Parathyroid adenoma (tissue), 2 donors: ENCODE measurements around the gene CDR2.
"Not testable (repeated sequence)": the region's sequence is repeated elsewhere in the genome, so short reads cannot be mapped to it uniquely, and the experiment has no call there.

Source experiments
- H2AFZ ChIP-seq: fragments of 300-600 bp; sonication (generic); one replicate; pipeline ENCODE4 v1.7.0; 2017; ENCODE audit warnings: antibody characterized with exemption, mild to moderate bottlenecking
- H3K27ac ChIP-seq: fragments of 300-600 bp; sonication (generic); one replicate; pipeline ENCODE4 v1.7.0; 2017
- H3K27me3 ChIP-seq: fragments of 300-600 bp; sonication (generic); one replicate; pipeline ENCODE4 v1.7.0; 2017; ENCODE audit warnings: low read length; ENCODE audit not compliant: control insufficient read depth, insufficient read depth
- H3K36me3 ChIP-seq: fragments of 300-600 bp; sonication (generic); one replicate; pipeline ENCODE4 v1.7.0; 2017; ENCODE audit warnings: low read length; ENCODE audit not compliant: control insufficient read depth, insufficient read depth
- H3K4me1 ChIP-seq: fragments of 300-600 bp; sonication (generic); one replicate; pipeline ENCODE4 v1.7.0; 2017; ENCODE audit warnings: control low read depth
- H3K4me2 ChIP-seq: fragments of 300-600 bp; sonication (generic); one replicate; pipeline ENCODE4 v1.7.0; 2017; ENCODE audit warnings: low read length
- H3K4me3 ChIP-seq: fragments of 300-600 bp; sonication (generic); one replicate; pipeline ENCODE4 v1.7.0; 2017; ENCODE audit warnings: low read depth, low read length
- H3K79me2 ChIP-seq: fragments of 300-600 bp; sonication (generic); one replicate; pipeline ENCODE4 v1.7.0; 2017; ENCODE audit warnings: control low read depth
- H3K9ac ChIP-seq: fragments of 300-600 bp; sonication (generic); one replicate; pipeline ENCODE4 v1.7.0; 2017; ENCODE audit warnings: mild to moderate bottlenecking
- H3K9me3 ChIP-seq: fragments of 300-600 bp; sonication (generic); one replicate; pipeline ENCODE4 v1.7.0; 2017; ENCODE audit warnings: low read length; ENCODE audit not compliant: control insufficient read depth
- TF ChIP-seq, protein P1 (sequence below): fragments of 300-600 bp; sonication (generic); IDR thresholded peaks from one replicate; pipeline ENCODE4 v1.7.0; 2017; ENCODE audit warnings: antibody characterized with exemption, mild to moderate bottlenecking
- donor health status: primary hyperparathyroidism.

The CDR2 gene

DNA sequence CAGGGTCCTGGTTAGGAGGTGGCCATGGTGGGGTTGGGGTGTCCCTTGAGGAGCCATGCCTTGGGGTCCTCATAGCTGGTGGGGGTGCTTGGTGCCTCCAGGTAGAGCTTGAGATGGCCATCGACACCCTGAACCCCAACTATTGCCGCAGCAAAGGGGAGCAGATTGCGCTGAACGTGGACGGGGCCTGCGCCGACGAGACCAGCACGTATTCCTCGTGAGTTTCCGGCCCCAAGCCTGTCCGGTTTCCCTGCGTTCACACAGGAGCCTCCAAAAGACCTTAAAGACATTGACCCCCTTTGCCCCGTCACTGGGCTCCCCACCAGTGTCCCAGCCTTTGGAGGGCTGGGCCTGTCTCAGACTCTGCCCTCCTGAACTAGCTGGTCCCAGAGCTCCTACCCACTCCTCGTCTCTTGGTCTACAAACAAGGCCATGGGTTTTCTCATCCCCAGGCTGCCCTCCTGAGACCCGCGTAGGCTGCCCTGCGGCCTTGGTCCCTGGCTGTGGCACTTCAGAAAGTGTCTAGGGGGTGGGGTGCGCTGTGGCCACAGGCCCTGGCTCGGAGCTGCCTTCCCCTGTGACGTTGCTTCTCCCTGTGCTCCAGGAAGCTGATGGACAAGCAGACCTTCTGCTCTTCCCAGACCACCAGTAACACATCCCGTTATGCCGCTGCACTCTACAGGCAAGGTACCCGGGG is 65.4 kb downstream of the CDR2 start:
- Histone ChIP-seq H3K4me2 (no peak overlapping the region), H2AFZ (no peak overlapping the region), H3K27me3 (no peaks in the 10 kb centered on the region), H3K9ac (no peak overlapping the region), H3K4me3 (no peak overlapping the region), H3K79me2 (peaks cover 28% of the 10 kb centered on the region), H3K36me3 (no peaks in the 10 kb centered on the region), H3K27ac (no peak overlapping the region), H3K4me1 (no peaks in the 10 kb centered on the region), H3K9me3 (no peaks in the 10 kb centered on the region)
- TF ChIP-seq, protein P1, sequence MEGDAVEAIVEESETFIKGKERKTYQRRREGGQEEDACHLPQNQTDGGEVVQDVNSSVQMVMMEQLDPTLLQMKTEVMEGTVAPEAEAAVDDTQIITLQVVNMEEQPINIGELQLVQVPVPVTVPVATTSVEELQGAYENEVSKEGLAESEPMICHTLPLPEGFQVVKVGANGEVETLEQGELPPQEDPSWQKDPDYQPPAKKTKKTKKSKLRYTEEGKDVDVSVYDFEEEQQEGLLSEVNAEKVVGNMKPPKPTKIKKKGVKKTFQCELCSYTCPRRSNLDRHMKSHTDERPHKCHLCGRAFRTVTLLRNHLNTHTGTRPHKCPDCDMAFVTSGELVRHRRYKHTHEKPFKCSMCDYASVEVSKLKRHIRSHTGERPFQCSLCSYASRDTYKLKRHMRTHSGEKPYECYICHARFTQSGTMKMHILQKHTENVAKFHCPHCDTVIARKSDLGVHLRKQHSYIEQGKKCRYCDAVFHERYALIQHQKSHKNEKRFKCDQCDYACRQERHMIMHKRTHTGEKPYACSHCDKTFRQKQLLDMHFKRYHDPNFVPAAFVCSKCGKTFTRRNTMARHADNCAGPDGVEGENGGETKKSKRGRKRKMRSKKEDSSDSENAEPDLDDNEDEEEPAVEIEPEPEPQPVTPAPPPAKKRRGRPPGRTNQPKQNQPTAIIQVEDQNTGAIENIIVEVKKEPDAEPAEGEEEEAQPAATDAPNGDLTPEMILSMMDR: no peak

DNA sequence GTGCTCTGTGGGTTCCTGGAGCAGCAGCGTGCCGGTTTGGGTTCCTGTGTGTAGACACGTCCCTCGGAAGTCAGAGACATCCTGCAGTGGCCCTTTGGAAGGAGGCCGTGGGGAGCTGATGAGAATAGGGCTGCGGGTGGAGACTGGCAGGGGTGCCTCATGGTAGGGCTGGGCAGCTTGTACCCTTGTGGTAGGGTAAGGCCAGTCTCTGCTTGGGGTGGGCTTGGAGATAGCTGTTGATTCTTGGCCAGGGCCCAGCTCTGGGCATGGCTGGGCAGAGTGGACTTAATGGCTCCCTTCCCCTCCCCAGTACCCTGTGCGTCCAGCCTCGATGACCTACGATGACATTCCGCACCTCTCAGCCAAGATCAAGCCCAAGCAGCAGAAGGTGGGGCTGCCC is 66.6 kb downstream of the CDR2 start:
- no peak overlapping the region for H3K27ac ChIP-seq
- no peaks in the 10 kb centered on the region for H3K36me3 ChIP-seq
- H2AFZ ChIP-seq: no peak overlapping the region

DNA sequence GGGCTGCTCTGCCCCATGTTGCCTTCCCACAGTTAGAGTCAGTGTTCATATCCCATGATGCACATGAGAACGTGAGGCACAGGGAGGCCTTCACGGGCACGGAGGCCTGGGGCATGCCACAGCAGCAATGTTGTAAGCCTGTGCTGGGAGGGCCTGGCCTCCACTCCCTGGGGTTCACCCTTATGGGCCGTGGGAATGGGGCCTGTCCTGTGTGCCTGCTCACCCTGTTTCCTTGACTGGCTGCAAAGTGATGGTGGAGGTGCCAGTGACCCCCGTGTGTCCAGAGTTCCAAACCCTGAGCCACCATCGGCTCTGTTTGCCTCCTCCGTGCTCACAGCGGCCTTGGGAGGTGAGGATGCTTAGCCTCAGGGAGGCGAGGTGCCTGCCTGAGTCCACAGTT is 67.6 kb downstream of the CDR2 start:
- H3K36me3 ChIP-seq: no peaks in the 10 kb centered on the region

More for the DNA sequence above, 66.6 kb downstream of the CDR2 start:
- Histone ChIP-seq H3K4me1 (no peaks in the 10 kb centered on the region), H3K9ac (no peak overlapping the region), H3K79me2 (peaks cover 35% of the 10 kb centered on the region), H3K4me3 (no peak overlapping the region), H3K4me2 (no peak overlapping the region), H3K27me3 (no peaks in the 10 kb centered on the region), H3K9me3 (no peaks in the 10 kb centered on the region)
- TF ChIP-seq, protein P1: no peak

DNA sequence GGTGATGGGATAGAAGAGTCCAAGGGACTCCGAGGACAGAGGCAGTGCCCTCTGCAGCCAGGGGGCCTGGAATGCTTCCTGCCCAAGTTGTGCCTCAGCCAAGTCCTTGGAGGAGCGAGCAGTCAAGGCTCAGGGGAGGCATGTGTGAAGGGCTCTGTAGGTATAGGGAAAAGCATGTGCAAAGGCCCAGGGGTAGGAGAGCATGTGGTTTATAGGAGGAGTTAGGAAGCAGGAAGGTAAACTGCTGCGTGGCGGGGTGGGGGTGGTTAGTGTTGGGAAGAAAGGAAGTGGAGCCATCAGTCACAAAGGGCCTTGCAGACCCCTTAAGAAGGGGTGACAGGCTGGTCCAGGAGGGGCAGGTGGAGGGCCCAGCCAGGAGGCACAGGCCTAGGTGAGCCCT is 70.0 kb downstream of the CDR2 start:
- H3K9me3 ChIP-seq: no peaks in the 10 kb centered on the region
- no peaks in the 10 kb centered on the region for H3K36me3 ChIP-seq
- H3K27ac ChIP-seq: no peak overlapping the region
- H3K4me3 ChIP-seq: no peak overlapping the region
- H3K79me2 ChIP-seq: peaks cover 51% of the 10 kb centered on the region
- no peak overlapping the region for H3K4me2 ChIP-seq
- TF ChIP-seq, protein P1: no peak
- no peaks in the 10 kb centered on the region for H3K27me3 ChIP-seq
- H3K9ac ChIP-seq: no peak overlapping the region
- no peak overlapping the region for H2AFZ ChIP-seq
- peaks cover 4% of the 10 kb centered on the region for H3K4me1 ChIP-seq

More for the DNA sequence above, 67.6 kb downstream of the CDR2 start:
- Histone ChIP-seq H3K27me3 (no peaks in the 10 kb centered on the region), H3K4me1 (no peaks in the 10 kb centered on the region), H3K27ac (no peak overlapping the region), H3K79me2 (peaks cover 41% of the 10 kb centered on the region), H3K4me3 (no peak overlapping the region), H3K4me2 (no peak overlapping the region), H3K9me3 (no peaks in the 10 kb centered on the region), H3K9ac (no peak overlapping the region), H2AFZ (no peak overlapping the region)
- TF ChIP-seq, protein P1: no peak

DNA sequence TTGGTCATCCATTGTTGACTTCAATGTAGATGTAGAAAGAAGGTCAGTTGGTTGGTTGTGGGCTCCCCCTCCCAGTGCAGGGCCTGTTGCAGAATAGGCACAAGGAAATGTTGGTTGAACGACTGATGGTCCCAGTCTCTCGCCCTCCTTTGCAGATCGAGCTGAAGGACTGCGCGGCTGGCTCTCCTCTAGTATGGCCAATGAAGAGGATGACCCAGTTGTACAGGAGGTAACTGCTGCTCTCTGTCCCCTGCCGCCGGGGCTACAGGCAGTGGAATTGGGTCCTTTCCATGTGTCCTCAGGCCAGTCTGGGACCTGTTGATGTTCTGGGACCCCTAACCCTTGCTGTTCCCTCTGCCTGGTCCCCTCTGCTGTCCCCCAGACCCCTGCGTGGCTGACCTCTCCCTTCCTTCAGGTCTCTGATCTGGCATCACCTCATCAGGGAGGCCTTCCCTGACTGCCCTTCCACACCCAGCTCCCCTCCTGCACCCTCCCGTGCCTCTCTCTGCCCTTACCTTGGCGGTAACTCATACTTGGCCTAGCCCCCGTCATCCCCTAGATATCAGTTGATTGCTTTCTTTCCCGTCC is 71.5 kb downstream of the CDR2 start:
- Histone ChIP-seq H3K27me3 (no peaks in the 10 kb centered on the region), H3K36me3 (no peaks in the 10 kb centered on the region), H3K4me3 (no peak overlapping the region), H3K79me2 (peaks cover 45% of the 10 kb centered on the region), H3K4me2 (no peak overlapping the region), H3K9me3 (no peaks in the 10 kb centered on the region), H2AFZ (no peak overlapping the region), H3K4me1 (peaks cover 4% of the 10 kb centered on the region), H3K9ac (no peak overlapping the region), H3K27ac (no peak overlapping the region)
- TF ChIP-seq, protein P1: no peak

DNA sequence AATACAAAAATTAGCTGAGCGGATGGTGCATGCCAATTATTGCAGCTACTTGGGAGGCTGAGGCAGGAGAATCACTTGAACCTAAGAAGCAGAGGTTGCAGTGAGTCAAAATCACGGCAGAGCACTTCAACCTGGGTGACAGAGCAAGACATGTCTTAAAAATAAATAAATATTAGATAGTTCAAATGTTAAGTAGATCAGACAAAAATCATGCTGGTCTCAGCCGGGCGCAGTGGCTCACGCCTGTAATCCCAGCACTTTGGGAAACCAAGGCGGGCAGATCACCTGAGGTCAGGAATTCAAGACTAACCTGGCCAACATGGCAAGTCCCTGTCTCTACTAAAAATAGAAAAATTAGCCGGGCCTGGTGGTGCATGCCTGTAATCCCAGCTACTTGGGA is 73.0 kb downstream of the CDR2 start:
- H3K27me3 ChIP-seq, H3K4me2 ChIP-seq, H2AFZ ChIP-seq, H3K9ac ChIP-seq, H3K4me3 ChIP-seq, H3K36me3 ChIP-seq, H3K27ac ChIP-seq, H3K9me3 ChIP-seq, H3K4me1 ChIP-seq: not testable (repeated sequence)
- H3K79me2 ChIP-seq: peaks cover 39% of the 10 kb centered on the region
